ENCODE measurements around the gene IGDCC3. TPM values are rescaled to one million over a fixed set of nuclear protein-coding genes. Genes with fewer than 3 reads are reported as not detected.

Gene IGDCC3
- polyA plus RNA-seq, 3 donors from 2014 or later = not detected

GRCh38 chr15:65326818-65327217, 51.0 kb downstream of the IGDCC3 start:
- Mint-ChIP-seq H3K27me3 (ENCODE audit: low read depth in 3 of 3) (no peaks in the 10 kb centered on the region), H3K36me3 (no peaks in the 10 kb centered on the region)
- no peak for DNase-seq

GRCh38 chr15:65326117-65326526, 51.7 kb downstream of the IGDCC3 start:
- no peak overlapping the region for H3K4me3 Mint-ChIP-seq
- no peak overlapping the region for H3K27ac Mint-ChIP-seq
- no peak for DNase-seq
- H3K9me3 Mint-ChIP-seq = no peaks in the 10 kb centered on the region
- H3K27me3 Mint-ChIP-seq (ENCODE audit: low read depth in 3 of 3) = no peaks in the 10 kb centered on the region
- H3K36me3 Mint-ChIP-seq = no peaks in the 10 kb centered on the region
- H3K4me1 Mint-ChIP-seq = no peaks in the 10 kb centered on the region

More at GRCh38 chr15:65326818-65327217, 51.0 kb downstream of the IGDCC3 start:
- H3K9me3 Mint-ChIP-seq = no peaks in the 10 kb centered on the region
- no peak overlapping the region for H3K27ac Mint-ChIP-seq
- H3K4me1 Mint-ChIP-seq = no peaks in the 10 kb centered on the region
- H3K4me3 Mint-ChIP-seq = no peak overlapping the region

- H3K27ac Mint-ChIP-seq = no peak overlapping the region
- no peaks in the 10 kb centered on the region for H3K9me3 Mint-ChIP-seq
- no peaks in the 10 kb centered on the region for H3K4me1 Mint-ChIP-seq
- H3K27me3 Mint-ChIP-seq (ENCODE audit: low read depth in 3 of 3) = peaks cover 0 to 2% (median 0%) of the 10 kb centered on the region in 3 donors
- H3K36me3 Mint-ChIP-seq = no peaks in the 10 kb centered on the region
- DNase-seq = no peak
- no peak overlapping the region for H3K4me3 Mint-ChIP-seq
Observed at GRCh38 chr15:65323071-65323511, 54.7 kb downstream of the IGDCC3 start.

GRCh38 chr15:65318870-65319356, 58.9 kb downstream of the IGDCC3 start:
- Mint-ChIP-seq H3K27ac (peak overlapping the region in 2 of 6 donors; percentile 17 to 56), H3K27me3 (ENCODE audit: low read depth in 3 of 3) (peaks cover 0 to 3% (median 0%) of the 10 kb centered on the region in 3 donors), H3K36me3 (no peaks in the 10 kb centered on the region), H3K4me3 (no peak overlapping the region), H3K4me1 (no peaks in the 10 kb centered on the region), H3K9me3 (no peaks in the 10 kb centered on the region)
- peak; percentile 68 to 76 (median 70) for DNase-seq

- no peaks in the 10 kb centered on the region for H3K9me3 Mint-ChIP-seq
- H3K4me1 Mint-ChIP-seq = no peaks in the 10 kb centered on the region
- no peak overlapping the region for H3K4me3 Mint-ChIP-seq
- H3K36me3 Mint-ChIP-seq = no peaks in the 10 kb centered on the region
- no peak overlapping the region for H3K27ac Mint-ChIP-seq
- no peak for DNase-seq
- peaks cover 3 to 7% (median 5%) of the 10 kb centered on the region in 3 donors for H3K27me3 Mint-ChIP-seq (ENCODE audit: low read depth in 3 of 3)
Observed at GRCh38 chr15:65312400-65312916, 65.3 kb downstream of the IGDCC3 start.

- DNase-seq = no peak
- H3K36me3 Mint-ChIP-seq = no peaks in the 10 kb centered on the region
- peaks cover 3 to 7% (median 5%) of the 10 kb centered on the region in 3 donors for H3K27me3 Mint-ChIP-seq (ENCODE audit: low read depth in 3 of 3)
- no peak overlapping the region for H3K4me3 Mint-ChIP-seq
- H3K9me3 Mint-ChIP-seq = no peaks in the 10 kb centered on the region
- H3K27ac Mint-ChIP-seq = no peak overlapping the region
- H3K4me1 Mint-ChIP-seq = peaks cover 0 to under 1% of the 10 kb centered on the region in 2 donors
Observed at GRCh38 chr15:65311760-65312159, 66.0 kb downstream of the IGDCC3 start.

- Mint-ChIP-seq H3K27ac (no peak overlapping the region), H3K4me3 (no peak overlapping the region), H3K27me3 (ENCODE audit: low read depth in 3 of 3) (peaks cover 3 to 12% (median 5%) of the 10 kb centered on the region in 3 donors), H3K4me1 (peaks cover 6 to 9% of the 10 kb centered on the region in 2 donors), H3K9me3 (no peaks in the 10 kb centered on the region), H3K36me3 (no peaks in the 10 kb centered on the region)
- no peak for DNase-seq
Observed at GRCh38 chr15:65310431-65311137, 67.2 kb downstream of the IGDCC3 start.

GRCh38 chr15:65309882-65310418, 67.9 kb downstream of the IGDCC3 start:
- H3K27ac Mint-ChIP-seq = no peak overlapping the region
- no peaks in the 10 kb centered on the region for H3K36me3 Mint-ChIP-seq

GRCh38 chr15:65307978-65308377, 69.8 kb downstream of the IGDCC3 start:
- Mint-ChIP-seq H3K4me3 (no peak overlapping the region), H3K4me1 (peaks cover 27 to 33% of the 10 kb centered on the region in 2 donors), H3K27ac (no peak overlapping the region), H3K36me3 (no peaks in the 10 kb centered on the region), H3K27me3 (ENCODE audit: low read depth in 3 of 3) (peaks cover 14 to 21% (median 17%) of the 10 kb centered on the region in 3 donors), H3K9me3 (no peaks in the 10 kb centered on the region)
- DNase-seq = no peak

More at GRCh38 chr15:65309882-65310418, 67.9 kb downstream of the IGDCC3 start:
- peaks cover 5 to 12% (median 6%) of the 10 kb centered on the region in 3 donors for H3K27me3 Mint-ChIP-seq (ENCODE audit: low read depth in 3 of 3)
- peaks cover 12 to 14% of the 10 kb centered on the region in 2 donors for H3K4me1 Mint-ChIP-seq
- no peaks in the 10 kb centered on the region for H3K9me3 Mint-ChIP-seq
- no peak overlapping the region for H3K4me3 Mint-ChIP-seq
- DNase-seq = no peak

GRCh38 chr15:65306551-65306950, 71.3 kb downstream of the IGDCC3 start:
- H3K4me1 Mint-ChIP-seq = peaks cover 27 to 33% of the 10 kb centered on the region in 2 donors
- H3K4me3 Mint-ChIP-seq = peak overlapping the region in 2 of 5 donors; percentile 47 to 57
- H3K36me3 Mint-ChIP-seq = no peaks in the 10 kb centered on the region
- no peak for DNase-seq
- no peaks in the 10 kb centered on the region for H3K9me3 Mint-ChIP-seq
- H3K27me3 Mint-ChIP-seq (ENCODE audit: low read depth in 3 of 3) = peaks cover 12 to 23% (median 17%) of the 10 kb centered on the region in 3 donors
- peak overlapping the region in 5 of 6 donors; percentile 0 to 75 (median 60) for H3K27ac Mint-ChIP-seq

- DNase-seq = no peak
- Mint-ChIP-seq H3K4me1 (peaks cover 27 to 33% of the 10 kb centered on the region in 2 donors), H3K36me3 (no peaks in the 10 kb centered on the region), H3K27me3 (ENCODE audit: low read depth in 3 of 3) (peaks cover 12 to 23% (median 17%) of the 10 kb centered on the region in 3 donors), H3K27ac (peak overlapping the region in 3 of 6 donors; percentile 0 to 97 (median 72)), H3K4me3 (peak overlapping the region in 3 of 5 donors; percentile 20 to 57 (median 42)), H3K9me3 (no peaks in the 10 kb centered on the region)
Observed at GRCh38 chr15:65305776-65306175, 72.0 kb downstream of the IGDCC3 start.

GRCh38 chr15:65305150-65305758, 72.5 kb downstream of the IGDCC3 start:
- Mint-ChIP-seq H3K36me3 (no peaks in the 10 kb centered on the region), H3K4me1 (peaks cover 30 to 38% of the 10 kb centered on the region in 2 donors), H3K4me3 (peak overlapping the region; percentile 96 to 100 (median 97)), H3K9me3 (no peaks in the 10 kb centered on the region), H3K27ac (peak overlapping the region; percentile 97 to 99 (median 98)), H3K27me3 (ENCODE audit: low read depth in 3 of 3) (peaks cover 12 to 26% (median 19%) of the 10 kb centered on the region in 3 donors)
- no peak for DNase-seq

- DNase-seq = peak; percentile 90 to 93 (median 92)
- no peaks in the 10 kb centered on the region for H3K36me3 Mint-ChIP-seq
- peaks cover 12 to 28% (median 19%) of the 10 kb centered on the region in 3 donors for H3K27me3 Mint-ChIP-seq (ENCODE audit: low read depth in 3 of 3)
- H3K4me3 Mint-ChIP-seq = peak within 1 kb of the TSS; percentile 96 to 100 (median 97)
- peak within 1 kb of the TSS; percentile 97 to 99 (median 98) for H3K27ac Mint-ChIP-seq
- no peaks in the 10 kb centered on the region for H3K9me3 Mint-ChIP-seq
- peaks cover 33 to 44% of the 10 kb centered on the region in 2 donors for H3K4me1 Mint-ChIP-seq
Observed at GRCh38 chr15:65304381-65305149, 73.2 kb downstream of the IGDCC3 start, which contains the start of gene RNU5B-1. Gene RNU5B-1, plus strand, starts transcription at chr15:65304677.

Measured in immature natural killer cell (primary cell).